Caco-2 (cell line): Measurements from ENCODE around the gene ADGRG7. TPM values are rescaled to one million over a fixed set of nuclear protein-coding genes. Genes with fewer than 3 reads are reported as not detected.

Experiments used
- BruUV-seq: library from RNA; stranded (reverse); fragments of 400-500 nt; replicated peaks from 2 replicates; lab custom pipeline; 2021; lab: Mats Ljungman, UMichigan
- CTCF ChIA-PET: fragments of 300-600 bp; sonication (Branson Sonifier 250); formaldehyde crosslinking; loops from one replicate; lab custom pipeline; 2022; ENCODE audit warnings: antibody characterized with exemption; lab: Charles Lee
- POLR2A ChIA-PET: fragments of 300-600 bp; sonication (Branson Sonifier 250); formaldehyde crosslinking; loops from one replicate; lab custom pipeline; 2022; ENCODE audit warnings: antibody characterized with exemption; lab: Charles Lee
- DNase-seq, 2 experiments: peaks; one replicate each; pipeline versions ENCODE4 v3.0.0 to v3.0.0-alpha.2; 2020 to 2022
- H3K27me3 ChIP-seq: replicated peaks from 2 replicates; pipeline ENCODE4 v1.6.0; 2011; ENCODE audit warnings: low read length; ENCODE audit not compliant: control insufficient read depth, insufficient read depth
- H3K36me3 ChIP-seq: 2 replicates; pipeline ENCODE4 v1.5.1; 2011; ENCODE audit warnings: low read length; ENCODE audit not compliant: control insufficient read depth, insufficient read depth
- H3K4me1 ChIP-seq: fragments of 250-450 bp; sonication (Bioruptor Pico); 2 replicates; pipeline ENCODE4 v1.5.1; 2020; ENCODE audit warnings: mild to moderate bottlenecking
- H3K4me3 ChIP-seq: 2 replicates; pipeline ENCODE4 v1.5.1; 2011; ENCODE audit warnings: low read depth, mild to moderate bottlenecking, control low read depth, low read length
- H3K9me3 ChIP-seq: fragments of 250-450 bp; sonication (Bioruptor Pico); 2 replicates; pipeline ENCODE4 v1.5.1; 2020; ENCODE audit warnings: mild to moderate bottlenecking, moderate library complexity
- H3K27ac Mint-ChIP-seq: one replicate; pipeline ENCODE4 v1.8.0; 2022; ENCODE audit warnings: mixed read lengths; ENCODE audit not compliant: unreplicated experiment
- H3K27me3 Mint-ChIP-seq: one replicate; pipeline ENCODE4 v1.8.0; 2022; ENCODE audit warnings: mixed read lengths; ENCODE audit not compliant: insufficient read depth, unreplicated experiment
- H3K36me3 Mint-ChIP-seq: one replicate; pipeline ENCODE4 v1.8.0; 2022; ENCODE audit warnings: mild to moderate bottlenecking, mixed read lengths; ENCODE audit not compliant: insufficient read depth, unreplicated experiment
- H3K4me1 Mint-ChIP-seq: one replicate; pipeline ENCODE4 v1.8.0; 2022; ENCODE audit warnings: low read depth, mixed read lengths; ENCODE audit not compliant: unreplicated experiment
- H3K4me3 Mint-ChIP-seq: one replicate; pipeline ENCODE4 v1.8.0; 2022; ENCODE audit warnings: mild to moderate bottlenecking, moderate library complexity, mixed read lengths; ENCODE audit not compliant: unreplicated experiment
- H3K9me3 Mint-ChIP-seq: one replicate; pipeline ENCODE4 v1.8.0; 2022; ENCODE audit warnings: mixed read lengths; ENCODE audit not compliant: unreplicated experiment
- intact Hi-C: fragments of 100-400 bp; cut with micrococcal nuclease; formaldehyde crosslinking; loops from one replicate; pipeline ENCODE4 v1.10.0; 2022; ENCODE audit not compliant: unreplicated experiment
- total RNA-seq: library from RNA; stranded (reverse); gene quantifications from 2 replicates; pipeline ENCODE4 v1.2.3, GENCODE V29; 2022
- TF ChIP-seq, protein P1 (sequence below), 2 experiments: fragments of 200-600 bp in 1 of 2; IDR thresholded peaks; 1 replicate in 1 of 2; 2 replicates in 1 of 2; pipeline versions ENCODE4 v1.5.1 to v1.8.0; 2011 to 2022; ENCODE audit warnings: antibody characterized with exemption in 1 of 2, control low read depth in 1 of 2, inconsistent platforms in 1 of 2, low read depth in 1 of 2, low read length in 1 of 2, mild to moderate bottlenecking in 1 of 2, moderate library complexity in 1 of 2; ENCODE audit not compliant: insufficient read depth in 1 of 2, severe bottlenecking in 1 of 2, unreplicated experiment in 1 of 2

ADGRG7 gene
- total RNA-seq, 1 experiment from 2014 or later, result 4.2 TPM

DNA sequence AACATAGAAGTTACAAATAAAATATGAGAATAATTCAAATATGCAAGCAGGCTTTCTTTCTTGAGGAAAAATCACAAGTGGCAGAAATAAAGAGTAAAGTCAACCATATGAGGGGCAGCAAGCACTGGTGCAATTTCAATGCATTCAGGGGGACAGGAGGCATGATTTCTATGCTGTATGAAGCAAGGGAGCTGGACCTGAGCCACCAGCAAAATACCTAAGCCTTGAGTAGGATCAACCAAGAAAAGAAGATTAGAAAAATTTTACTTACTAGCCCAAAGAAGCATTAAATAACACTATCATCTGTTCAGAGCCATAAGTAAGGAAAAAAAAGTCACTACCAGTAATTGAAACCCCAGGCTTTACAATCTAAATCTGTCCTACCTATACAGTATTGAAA, 6.3 kb downstream of the ADGRG7 start:
- CTCF ChIA-PET, result no interaction called here
- POLR2A ChIA-PET, result no interaction called here
- Mint-ChIP-seq H3K4me1 (peaks cover 7% of the 10 kb centered on the region), H3K4me3 (no peak overlapping the region), H3K27ac (no peak overlapping the region), H3K36me3 (no peaks in the 10 kb centered on the region), H3K9me3 (no peaks in the 10 kb centered on the region), H3K27me3 (no peaks in the 10 kb centered on the region)
- TF ChIP-seq, protein P1, sequence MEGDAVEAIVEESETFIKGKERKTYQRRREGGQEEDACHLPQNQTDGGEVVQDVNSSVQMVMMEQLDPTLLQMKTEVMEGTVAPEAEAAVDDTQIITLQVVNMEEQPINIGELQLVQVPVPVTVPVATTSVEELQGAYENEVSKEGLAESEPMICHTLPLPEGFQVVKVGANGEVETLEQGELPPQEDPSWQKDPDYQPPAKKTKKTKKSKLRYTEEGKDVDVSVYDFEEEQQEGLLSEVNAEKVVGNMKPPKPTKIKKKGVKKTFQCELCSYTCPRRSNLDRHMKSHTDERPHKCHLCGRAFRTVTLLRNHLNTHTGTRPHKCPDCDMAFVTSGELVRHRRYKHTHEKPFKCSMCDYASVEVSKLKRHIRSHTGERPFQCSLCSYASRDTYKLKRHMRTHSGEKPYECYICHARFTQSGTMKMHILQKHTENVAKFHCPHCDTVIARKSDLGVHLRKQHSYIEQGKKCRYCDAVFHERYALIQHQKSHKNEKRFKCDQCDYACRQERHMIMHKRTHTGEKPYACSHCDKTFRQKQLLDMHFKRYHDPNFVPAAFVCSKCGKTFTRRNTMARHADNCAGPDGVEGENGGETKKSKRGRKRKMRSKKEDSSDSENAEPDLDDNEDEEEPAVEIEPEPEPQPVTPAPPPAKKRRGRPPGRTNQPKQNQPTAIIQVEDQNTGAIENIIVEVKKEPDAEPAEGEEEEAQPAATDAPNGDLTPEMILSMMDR (IDR thresholded peaks at IDR 0.05; ENCODE audit: insufficient read depth in 1 of 2, low read depth in 1 of 2, low read length in 1 of 2, severe bottlenecking in 1 of 2, unreplicated experiment in 1 of 2), result no peak
- DNase-seq, result no peak
- no peaks in the 10 kb centered on the region for H3K27me3 ChIP-seq
- intact Hi-C loops, result no loop called here
- H3K4me3 ChIP-seq, result no peak overlapping the region
- no peaks in the 10 kb centered on the region for H3K36me3 ChIP-seq
- no peaks in the 10 kb centered on the region for H3K4me1 ChIP-seq
- no peaks in the 10 kb centered on the region for H3K9me3 ChIP-seq
- no TSS peak for BruUV-seq

DNA sequence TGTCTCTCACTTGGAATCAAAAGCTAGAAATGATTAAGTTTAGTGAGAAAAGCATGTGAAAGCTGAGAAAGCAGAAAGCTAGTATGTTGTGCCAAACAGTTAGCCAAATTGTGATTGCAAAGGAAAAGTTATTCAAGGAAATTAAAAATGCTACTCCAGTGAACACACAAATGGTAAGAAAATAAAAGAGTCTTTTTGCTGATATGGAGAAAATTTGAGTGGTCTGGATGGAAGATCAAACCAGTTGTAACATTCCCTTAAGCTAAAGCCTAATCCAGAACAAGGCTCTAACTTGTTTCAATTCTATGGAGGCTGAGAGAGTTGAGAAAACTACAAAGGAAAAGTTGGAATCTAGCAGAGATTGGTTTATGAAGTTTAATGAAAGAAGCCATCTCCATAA, 11.8 kb downstream of the ADGRG7 start:
- CTCF ChIA-PET, result interaction anchor here (1.0 kb wide), 1 partner anchor 158 kb away, joined by 8 read pairs; no protein-coding TSS in a partner anchor
- Histone ChIP-seq H3K4me3 (no peak overlapping the region), H3K9me3 (no peaks in the 10 kb centered on the region), H3K4me1 (no peaks in the 10 kb centered on the region), H3K27me3 (no peaks in the 10 kb centered on the region), H3K36me3 (no peaks in the 10 kb centered on the region)
- Mint-ChIP-seq H3K4me1 (no peaks in the 10 kb centered on the region), H3K4me3 (no peak overlapping the region), H3K27ac (no peak overlapping the region), H3K36me3 (no peaks in the 10 kb centered on the region), H3K9me3 (no peaks in the 10 kb centered on the region), H3K27me3 (no peaks in the 10 kb centered on the region)
- intact Hi-C loops, result no loop called here
- POLR2A ChIA-PET, result no interaction called here
- DNase-seq, result no peak
- TF ChIP-seq, protein P1 (IDR thresholded peaks at IDR 0.05; ENCODE audit: insufficient read depth in 1 of 2, low read depth in 1 of 2, low read length in 1 of 2, severe bottlenecking in 1 of 2, unreplicated experiment in 1 of 2), result no peak
- no TSS peak for BruUV-seq

DNA sequence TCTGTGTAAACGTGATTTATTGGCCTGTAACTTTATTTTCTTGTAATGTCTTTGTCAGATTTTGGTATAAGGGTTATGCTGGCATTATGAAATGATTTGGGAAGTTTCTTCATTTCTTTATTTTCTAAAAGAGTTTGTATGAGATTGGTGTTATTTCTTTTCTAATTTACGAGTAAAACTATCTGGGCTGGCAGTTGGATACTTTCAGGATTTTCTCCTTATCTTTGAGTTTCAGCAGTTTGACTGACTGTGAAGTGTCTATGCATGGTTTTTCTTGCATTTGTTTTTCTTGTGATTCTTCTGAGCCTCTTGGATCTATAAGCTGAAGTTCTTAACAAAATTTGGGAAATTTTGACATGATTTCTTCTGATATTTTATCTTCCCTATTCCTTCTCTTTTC, 18.1 kb downstream of the ADGRG7 start:
- H3K4me3 Mint-ChIP-seq, result no peak overlapping the region
- H3K9me3 ChIP-seq, result no peaks in the 10 kb centered on the region
- H3K4me1 ChIP-seq, result peaks cover 6% of the 10 kb centered on the region
- no peak overlapping the region for H3K4me3 ChIP-seq
- CTCF ChIA-PET, result no interaction called here
- no peaks in the 10 kb centered on the region for H3K27me3 ChIP-seq
- DNase-seq, result no peak
- POLR2A ChIA-PET, result no interaction called here
- no TSS peak for BruUV-seq
- H3K27ac Mint-ChIP-seq, result no peak overlapping the region
- no peaks in the 10 kb centered on the region for H3K27me3 Mint-ChIP-seq
- no peaks in the 10 kb centered on the region for H3K36me3 Mint-ChIP-seq
- H3K4me1 Mint-ChIP-seq, result no peaks in the 10 kb centered on the region
- intact Hi-C loops, result no loop called here
- no peaks in the 10 kb centered on the region for H3K36me3 ChIP-seq
- H3K9me3 Mint-ChIP-seq, result peaks cover 9% of the 10 kb centered on the region
- TF ChIP-seq, protein P1 (IDR thresholded peaks at IDR 0.05; ENCODE audit: insufficient read depth in 1 of 2, low read depth in 1 of 2, low read length in 1 of 2, severe bottlenecking in 1 of 2, unreplicated experiment in 1 of 2), result no peak
